ENCODE results near the gene EPB41.
"Not testable (repeated sequence)": the region's sequence is repeated elsewhere in the genome, so short reads cannot be mapped to it uniquely, and the experiment has no call there.

Gene EPB41

DNA sequence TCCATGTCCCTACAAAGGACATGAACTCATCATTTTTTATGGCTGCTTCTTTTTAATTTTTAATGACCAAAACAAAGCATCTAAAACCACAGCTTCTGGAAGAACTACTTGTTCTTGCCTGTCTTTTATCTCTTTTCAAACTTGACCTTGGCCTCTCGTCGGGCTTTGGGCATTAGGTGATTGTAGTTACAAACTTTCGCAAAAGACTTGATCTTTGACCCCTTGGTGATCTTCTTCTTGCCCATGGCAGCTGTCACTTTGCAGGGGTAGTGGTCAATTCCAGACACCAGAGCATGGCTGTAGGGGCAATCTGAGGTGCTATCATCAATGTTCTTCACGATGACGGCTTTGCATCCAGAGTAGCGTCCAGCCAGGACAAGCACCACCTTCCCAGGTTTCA lies 67.8 kb downstream of the EPB41 start:
- DNase-seq (ENCODE audit: low read depth): no peak

DNA sequence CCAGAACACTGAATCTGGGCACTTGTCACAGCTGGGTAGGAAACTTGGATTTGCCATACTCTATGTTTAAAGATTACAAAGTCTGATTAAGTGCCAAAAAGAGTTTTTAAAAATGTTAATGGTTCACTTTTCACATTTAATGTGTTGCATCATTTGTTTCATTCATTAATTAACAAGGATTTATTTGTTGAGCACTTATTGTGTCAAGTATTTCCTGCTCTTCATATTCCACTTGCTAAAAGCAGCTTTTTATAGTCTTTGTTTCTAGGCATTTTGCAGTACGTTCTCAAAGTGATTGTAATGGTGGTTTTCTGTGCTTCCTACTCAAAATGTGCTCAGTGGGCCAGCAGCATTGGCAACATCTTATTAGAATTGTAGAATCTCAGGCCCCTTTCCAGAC lies 68.7 kb downstream of the EPB41 start:
- no peak for DNase-seq (ENCODE audit: low read depth)

DNA sequence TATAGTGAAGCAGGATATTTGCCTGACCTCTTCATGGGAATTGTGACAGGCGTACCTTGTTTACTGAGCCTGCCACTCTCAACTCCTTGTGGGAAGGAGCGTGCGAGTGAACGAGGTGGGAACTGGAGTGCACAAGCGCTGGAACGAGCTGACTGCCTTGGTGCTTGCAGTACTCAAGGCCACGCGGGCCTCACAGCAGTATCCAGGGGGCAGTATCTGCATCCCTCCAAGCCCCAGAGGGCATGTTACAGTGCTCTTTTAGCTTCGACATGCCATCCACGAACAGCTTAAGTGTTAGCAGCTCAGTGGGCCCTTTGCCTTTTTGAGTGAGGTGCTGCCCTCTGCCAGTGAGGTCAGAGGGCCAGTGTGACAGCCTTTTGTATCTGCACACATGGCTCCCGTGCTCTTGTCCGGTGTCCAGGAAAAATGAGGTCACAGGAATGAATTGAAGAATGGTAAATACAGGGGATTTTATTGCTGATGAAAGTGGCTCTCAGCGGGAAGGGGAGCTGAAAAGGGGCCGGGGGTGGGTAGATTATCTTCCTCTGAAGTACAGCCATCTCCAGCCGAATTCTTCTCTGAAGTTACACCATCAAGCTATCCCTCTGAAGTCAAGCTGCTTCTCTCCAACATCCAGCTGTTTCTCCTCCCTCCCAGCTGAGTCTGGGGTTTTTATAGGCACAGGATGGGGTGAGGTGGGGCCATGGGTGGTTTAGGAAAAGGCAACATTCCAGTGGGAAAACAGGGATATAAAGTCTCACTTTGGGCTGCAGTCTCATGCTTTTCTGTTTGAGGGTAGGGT lies 69.3 kb downstream of the EPB41 start:
- no peak for DNase-seq (ENCODE audit: low read depth)

DNA sequence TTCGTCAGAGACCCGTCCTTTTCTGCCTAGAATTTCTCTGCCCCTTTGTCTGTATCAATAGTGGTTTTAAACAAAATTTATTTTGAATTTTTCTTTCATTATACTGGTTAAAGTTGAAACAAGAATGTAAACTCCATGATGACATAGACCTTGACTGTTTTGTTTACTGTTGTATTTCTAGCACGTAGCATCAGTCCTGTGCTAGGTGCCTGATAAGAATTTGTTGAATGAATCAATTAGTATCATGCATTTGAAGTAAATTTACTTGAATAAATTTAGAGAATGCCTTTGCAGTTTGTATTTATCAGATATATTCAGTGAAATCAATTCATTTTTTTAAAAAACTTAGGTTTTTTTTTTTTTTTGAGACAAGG lies 69.9 kb downstream of the EPB41 start:
- DNase-seq (ENCODE audit: low read depth): no peak

DNA sequence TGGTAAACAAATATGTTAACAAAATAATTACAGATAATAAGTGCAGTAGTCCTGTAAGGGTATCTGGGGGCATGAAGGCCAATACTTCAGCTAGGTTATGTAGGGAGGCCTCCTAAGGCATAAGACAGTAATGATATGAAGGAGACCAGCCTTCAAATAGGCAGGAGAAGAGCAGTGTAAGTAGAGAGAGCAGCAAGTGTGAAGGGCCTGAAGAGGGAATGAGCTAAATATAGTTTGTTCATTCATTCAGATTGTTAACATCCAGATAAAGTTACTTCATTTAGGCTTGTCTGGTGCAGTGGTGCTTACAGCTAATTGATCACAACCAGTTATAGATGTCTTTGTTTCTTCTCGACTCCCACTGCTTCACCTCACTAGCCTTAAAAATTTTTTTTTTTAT lies 71.1 kb downstream of the EPB41 start:
- DNase-seq (ENCODE audit: low read depth): no peak

DNA sequence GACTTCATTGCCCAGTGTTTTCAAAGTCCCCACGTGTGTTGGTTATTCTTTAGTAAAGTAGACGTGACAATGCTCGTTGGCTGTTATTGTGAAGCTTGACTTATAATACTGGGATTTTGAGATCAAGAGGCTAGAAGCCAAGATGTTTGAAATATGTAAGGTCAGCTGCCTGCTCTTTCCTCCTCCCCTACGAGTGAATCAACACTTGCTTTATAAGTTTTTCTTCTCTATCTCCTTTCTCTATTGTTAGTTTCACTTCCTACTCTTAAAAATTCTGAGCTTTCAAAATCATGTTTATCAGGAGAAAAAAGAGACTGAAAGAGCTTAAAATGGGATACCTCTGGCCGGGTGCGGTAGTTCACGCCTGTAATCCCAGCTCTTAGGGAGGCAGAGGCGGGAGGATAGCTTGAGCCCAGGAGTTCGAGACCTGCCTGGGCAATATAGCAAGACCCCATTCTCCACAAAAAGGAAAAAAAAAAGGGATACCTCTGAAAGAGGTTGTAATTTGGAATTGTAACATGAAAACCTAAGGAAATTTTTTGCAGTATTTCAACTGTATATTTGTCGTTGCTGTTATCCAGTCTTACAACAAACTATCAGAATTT lies 72.0 kb downstream of the EPB41 start:
- peak; percentile 30 for DNase-seq (ENCODE audit: low read depth)

DNA sequence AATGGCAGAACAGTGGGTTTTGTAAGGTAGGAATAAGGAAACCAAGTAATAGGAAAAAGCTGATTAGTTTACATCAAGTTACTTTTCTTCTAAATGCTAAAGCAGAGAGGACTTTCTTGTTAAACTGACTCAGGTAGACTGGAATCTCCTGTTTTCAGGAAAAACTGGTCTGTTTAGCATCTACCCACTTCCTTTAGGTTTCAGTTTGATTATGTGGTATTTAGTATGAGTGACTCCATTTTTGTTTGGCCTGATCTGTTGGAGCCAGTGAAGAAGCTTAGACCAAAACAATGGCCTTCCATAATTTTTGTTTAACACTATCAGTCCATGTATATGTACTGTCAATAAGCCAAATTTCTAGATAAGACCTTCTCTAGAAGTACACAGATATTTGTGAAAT lies 88.4 kb downstream of the EPB41 start:
- no peak for DNase-seq (ENCODE audit: low read depth)

DNA sequence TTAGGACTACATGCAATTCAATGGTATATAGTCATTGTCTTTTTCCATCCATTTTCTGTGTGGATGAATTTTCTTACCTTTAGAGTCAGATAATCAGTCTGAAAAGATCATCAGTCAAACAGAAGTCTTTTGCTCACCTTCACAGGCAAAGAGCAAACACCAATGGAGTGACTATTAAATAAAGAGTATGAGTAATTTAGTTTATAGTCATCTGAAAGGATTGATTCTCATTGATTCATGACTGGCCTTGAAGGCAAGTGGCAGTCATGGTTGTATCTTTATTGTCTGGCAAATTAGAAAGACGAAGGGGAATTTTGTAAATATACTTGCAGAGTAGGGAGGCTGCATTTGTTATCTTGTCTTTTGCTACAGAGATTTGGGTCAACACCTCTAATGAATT lies 89.9 kb downstream of the EPB41 start:
- DNase-seq (ENCODE audit: low read depth): no peak

DNA sequence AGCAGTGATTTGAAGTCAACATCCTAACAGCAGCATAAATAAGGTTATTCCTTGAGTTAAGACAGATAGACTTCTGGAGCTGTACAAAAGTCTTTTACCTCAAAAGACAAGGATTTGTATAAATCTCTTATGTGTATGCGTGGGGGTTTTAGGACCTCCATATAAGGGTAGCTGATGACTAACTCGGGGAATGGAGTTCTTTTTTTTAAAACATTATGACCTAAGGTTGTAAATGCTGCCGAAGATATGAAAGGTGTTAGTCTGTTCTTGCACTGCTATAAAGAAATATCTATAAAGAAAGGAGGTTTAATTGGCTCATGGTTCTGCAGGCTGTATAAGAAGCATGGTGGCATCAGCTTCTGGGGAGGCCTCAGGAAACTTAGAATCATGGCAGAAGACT lies 90.4 kb downstream of the EPB41 start:
- peak; percentile 64 for DNase-seq (ENCODE audit: low read depth)

DNA sequence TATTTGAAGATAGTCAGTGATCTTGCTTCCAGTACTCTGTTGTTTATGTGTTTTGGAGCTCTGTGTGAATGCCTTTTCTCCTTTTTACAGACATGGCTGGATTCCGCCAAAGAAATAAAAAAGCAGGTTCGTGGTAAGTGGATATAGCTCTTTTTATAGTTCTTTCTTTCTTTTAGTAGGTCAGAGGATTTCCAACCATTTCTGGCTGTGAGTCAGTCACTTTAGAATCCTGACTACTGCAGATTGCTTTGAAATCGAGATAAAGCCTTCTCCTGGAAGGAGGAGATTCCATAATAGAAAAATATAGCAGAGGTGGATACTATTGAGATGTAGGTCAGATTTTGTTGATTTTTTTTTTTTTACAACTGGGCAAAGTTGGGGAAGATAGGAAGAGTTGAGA lies 97.4 kb downstream of the EPB41 start:
- peak; percentile 47 for DNase-seq (ENCODE audit: low read depth)

DNA sequence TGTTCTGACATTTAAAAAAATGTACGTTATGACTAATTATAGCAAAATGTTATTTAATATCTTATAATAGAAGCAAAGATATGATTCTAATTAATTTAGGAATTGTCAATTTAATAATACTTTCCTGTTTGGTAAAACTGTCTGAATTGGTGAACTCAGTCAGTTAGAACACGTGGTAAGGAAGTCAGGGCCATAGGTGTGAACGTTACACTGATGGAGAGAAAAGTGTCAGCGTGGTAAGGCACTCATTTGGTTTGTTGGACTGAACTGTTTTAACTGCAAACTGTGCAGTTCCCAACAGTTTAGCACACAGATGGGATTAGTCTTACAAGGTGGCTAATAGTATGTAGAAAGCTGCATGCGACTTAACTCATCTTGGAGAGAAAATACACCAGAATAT lies 102.9 kb downstream of the EPB41 start:
- no peak for DNase-seq (ENCODE audit: low read depth)

DNA sequence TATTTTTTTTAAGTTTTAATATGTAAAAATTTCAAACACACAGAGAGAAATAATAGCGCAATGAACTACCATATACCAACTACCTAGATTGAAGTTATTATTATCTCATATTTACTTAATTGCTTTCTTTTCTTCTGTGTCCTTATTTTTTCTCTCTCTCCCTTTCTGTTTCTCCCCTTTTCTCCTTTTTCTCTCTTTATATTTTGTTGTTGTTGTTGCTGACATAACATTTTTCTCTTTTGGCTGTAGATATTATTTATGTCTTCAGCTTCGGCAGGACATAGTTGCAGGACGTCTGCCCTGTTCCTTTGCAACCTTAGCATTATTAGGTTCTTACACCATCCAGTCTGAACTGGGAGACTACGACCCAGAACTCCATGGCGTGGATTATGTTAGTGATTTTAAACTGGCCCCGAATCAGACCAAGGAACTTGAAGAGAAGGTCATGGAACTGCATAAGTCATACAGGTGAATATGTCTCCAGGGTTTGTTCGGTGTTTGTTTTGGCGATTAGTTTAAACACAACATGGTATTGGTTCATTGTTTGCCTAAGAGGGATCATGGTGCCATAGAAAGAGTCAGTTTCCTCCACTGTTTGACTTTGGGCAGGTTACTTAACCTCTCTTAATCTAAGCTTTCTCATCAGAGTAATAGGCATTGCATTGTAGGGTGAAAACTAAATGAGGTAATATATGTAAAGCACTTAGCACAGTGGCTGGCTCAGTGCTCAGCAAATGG lies 103.8 kb downstream of the EPB41 start:
- no peak for DNase-seq (ENCODE audit: low read depth)

DNA sequence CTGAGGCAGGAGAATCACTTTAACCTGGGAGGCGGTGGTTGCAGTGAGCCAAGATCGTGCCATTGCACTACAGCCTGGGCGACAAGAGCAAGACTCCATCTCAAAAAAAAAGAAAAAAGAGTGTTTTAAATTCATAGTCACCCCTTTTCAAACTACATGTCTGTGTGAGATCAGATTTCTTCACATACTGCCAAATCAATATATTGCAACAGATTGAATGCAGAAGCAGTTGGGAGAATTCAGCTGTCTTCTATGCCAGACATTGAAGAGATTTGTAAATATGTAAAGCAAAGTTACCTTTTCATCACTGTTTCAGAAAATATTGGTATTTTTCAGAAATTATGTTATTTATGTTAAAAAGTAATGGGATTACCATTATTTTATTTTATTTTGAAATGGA lies 108.3 kb downstream of the EPB41 start:
- DNase-seq (ENCODE audit: low read depth): no peak

DNA sequence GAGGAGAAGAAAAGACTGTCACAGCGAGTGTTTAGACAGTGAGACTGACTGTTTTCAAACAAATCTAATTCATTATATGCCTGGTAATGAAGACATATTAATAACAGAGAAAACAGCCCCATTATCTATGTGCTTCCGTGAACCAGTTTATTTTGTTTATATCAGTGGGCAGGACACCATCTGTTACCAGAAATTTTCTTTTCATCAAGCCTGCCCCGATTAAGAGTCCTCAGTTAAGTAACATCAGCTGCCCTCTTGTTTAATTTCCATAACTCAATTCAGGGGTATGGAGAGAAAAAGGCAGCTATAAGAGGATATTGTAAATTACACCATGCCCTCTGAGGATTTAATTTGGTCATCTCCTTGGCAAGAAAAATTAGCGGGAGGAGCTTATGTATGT lies 115.3 kb downstream of the EPB41 start:
- no peak for DNase-seq (ENCODE audit: low read depth)

DNA sequence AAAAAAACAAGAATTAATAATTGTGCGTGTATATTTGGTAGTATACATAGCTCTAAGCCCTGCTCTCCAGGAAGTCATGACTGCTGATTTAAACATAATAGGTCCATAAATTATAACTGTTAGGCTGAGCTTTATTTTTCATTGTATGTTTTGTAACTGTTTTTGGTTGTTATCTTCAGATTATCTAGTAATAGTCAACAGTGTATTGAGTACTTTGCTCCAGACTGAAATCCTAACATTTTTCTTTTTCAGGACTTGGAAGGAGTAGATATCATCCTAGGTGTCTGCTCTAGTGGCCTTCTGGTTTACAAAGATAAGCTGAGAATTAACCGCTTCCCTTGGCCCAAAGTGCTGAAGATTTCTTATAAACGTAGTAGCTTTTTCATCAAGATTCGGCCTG lies 118.5 kb downstream of the EPB41 start:
- no peak for DNase-seq (ENCODE audit: low read depth)

DNA sequence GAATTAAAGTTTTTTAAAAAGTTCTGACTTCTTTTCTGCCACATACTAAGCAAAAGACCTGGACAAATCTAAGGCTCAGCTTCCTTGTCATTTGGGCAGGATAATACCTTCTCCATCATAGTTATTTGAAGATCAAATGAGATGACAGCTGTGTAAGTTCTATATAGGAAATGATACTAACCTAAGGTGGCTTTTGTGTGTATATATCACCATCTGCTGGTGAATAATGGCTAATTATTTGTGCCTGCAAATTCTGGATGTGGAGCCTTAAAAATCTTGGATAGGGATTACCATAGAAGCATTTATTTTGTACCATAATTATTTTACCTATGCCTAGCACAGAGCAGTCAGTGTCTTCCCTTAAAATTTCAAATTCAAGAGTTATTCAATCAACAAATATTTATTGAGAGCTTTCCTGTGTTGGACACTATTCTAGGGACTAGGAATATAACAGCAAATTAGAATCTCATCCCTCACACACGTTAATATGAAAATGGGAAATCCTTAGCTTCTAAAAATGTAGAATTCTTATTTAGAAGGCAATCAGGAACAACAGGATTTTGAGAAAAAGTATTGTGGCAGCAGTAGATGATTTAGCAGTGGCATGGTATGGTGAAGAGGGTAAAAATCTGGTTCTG lies 119.6 kb downstream of the EPB41 start:
- DNase-seq (ENCODE audit: low read depth): peak; percentile 49

DNA sequence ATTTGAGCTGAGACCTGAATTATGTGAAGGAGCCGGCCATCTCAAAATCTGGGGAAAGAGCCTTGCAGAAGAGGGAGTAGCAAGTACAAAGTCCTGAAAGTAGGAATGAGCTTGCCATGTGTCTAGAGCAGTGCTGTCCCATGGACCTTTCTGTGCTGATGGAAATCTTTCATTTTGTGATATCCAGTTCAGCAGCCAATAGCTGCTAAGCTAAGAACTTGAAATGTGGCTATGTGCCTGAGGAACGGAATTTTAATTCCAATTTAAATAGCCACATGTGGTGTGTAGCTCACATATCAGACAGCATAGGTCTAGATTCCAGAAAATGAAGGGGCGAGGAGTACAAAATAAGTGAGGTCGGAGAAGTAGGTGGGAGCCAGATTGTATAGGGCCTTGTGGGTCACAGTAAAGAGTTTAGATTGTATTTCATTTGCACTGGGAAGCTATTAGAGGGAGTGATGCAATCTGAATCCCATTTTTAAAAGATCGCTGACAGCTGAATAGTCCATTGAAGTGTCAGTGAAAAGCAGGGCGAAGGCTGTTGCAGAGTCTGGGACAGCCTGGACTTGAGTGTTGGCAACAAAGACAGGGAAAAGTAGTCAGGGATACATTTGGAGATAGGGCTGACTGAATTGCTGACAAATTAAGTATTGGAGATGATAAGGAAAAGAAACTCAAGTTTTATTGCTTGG lies 129.1 kb downstream of the EPB41 start:
- DNase-seq (ENCODE audit: low read depth): no peak

DNA sequence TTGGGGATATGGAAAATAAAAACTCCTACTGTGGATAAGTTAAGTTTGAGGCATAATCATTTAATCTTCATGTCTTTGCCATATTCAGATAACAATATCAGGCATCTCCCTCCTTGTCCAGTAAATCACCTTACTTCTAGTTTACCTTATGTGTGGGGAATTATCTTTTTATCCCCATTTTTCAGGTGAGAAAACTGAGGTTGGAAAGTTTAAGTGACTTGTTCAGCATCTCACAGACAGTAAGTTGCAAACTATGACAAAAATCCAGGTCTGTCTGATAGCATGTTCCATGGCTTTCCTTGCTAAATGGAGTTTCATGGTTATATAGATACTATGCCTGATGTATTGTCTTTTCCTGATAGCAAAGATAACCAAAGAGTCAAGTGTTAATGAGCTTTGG lies 129.6 kb downstream of the EPB41 start:
- DNase-seq (ENCODE audit: low read depth): no peak

DNA sequence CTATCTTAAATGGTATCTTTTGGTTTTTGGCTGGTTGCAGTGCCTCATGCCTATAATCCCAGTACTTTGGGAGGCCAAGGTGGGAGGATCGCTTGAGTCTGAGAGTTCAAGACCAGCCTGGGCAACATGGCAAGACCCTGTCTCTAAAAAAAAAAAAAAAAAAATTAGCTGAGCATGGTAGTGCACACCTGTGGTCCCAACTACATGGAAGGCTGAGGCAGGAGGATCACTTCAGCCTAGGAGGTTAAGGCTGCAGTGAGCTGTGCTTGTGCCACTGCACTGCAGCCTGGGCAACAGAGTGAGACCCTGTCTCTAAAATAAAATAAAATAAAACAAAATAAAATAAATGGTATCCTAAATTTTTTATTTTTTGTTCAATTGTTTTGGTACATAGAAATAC lies 131.3 kb downstream of the EPB41 start:
- not testable (repeated sequence) for DNase-seq (ENCODE audit: low read depth)

DNA sequence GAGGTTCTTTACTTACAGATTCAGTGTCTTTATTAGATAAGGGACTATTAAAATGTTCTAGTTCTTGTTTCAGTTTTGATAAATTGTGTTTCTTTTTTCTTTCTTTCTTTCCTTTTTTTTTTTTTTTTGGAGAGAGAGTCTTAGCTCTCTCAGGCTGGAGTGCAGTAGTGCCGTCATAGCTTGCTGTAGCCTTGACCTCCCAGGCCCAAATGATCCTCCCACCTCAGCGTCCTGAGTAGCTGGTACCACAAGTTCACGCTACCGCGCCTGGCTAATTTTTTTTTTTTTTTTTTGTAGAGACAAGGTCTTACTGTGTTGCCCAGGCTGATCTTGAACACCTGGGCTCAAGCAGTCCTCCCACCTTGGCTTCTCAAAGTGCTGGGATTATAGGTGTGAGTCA lies 132.8 kb downstream of the EPB41 start:
- DNase-seq (ENCODE audit: low read depth): no peak

DNA sequence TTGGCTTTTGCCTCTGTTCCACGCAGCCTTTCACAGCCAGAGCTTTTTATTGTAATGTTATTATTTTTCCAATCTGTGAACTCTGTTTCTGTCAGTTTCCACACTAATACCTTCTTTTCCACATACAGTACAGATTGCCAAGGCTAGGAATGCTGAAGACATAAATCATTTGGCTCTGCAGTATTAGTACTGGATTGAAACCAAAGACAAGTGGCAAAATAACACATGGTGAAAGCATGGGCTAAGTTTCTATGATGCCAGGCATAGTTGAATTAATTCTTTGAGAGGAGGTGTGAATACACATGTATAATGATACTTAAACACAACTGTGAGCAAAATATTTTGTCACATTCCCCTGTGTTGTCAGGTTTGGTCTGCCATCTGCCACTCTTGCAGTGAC lies 135.8 kb downstream of the EPB41 start:
- no peak for DNase-seq (ENCODE audit: low read depth)

DNA sequence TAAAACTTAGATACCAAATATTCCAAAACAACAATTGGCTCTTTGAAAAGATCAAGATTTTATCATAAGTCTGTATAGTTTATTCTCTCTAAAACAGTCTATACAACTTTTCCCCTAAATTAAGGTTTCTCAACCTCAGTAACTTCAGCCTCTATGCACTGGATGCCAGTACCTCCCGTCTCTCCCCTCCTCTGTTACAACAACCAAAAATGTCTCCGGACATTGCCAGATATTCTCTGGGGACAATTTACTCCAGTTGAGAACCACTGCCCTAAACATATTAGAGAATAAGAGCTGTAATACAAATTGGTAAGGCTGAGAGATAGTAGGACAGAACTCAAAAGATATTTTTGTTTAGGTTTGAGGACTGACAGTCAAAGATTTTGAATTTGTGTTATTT lies 137.7 kb downstream of the EPB41 start:
- no peak for DNase-seq (ENCODE audit: low read depth)

Data from amniotic epithelial cell (primary cell).